GM23338 (cell line): ENCODE data around the gene CASS4. TPM values are rescaled to one million over a fixed set of nuclear protein-coding genes. Genes with fewer than 3 reads are reported as not detected.
"Not testable (repeated sequence)": the region's sequence is repeated elsewhere in the genome, so short reads cannot be mapped to it uniquely, and the experiment has no call there.

Source experiments
- ATAC-seq: fragments of 200-7000 bp; cut with Tn5 transposase; 3 replicates; pipeline ENCODE4 v1.9.1; 2020
- DNase-seq: peaks from one replicate; pipeline ENCODE4 v3.0.0-alpha.2; 2015; ENCODE audit warnings: low spot score
- H2AFZ ChIP-seq: fragments of 200-600 bp; sonication (generic); 2 replicates; pipeline ENCODE4 v1.8.0; 2016; ENCODE audit warnings: antibody characterized with exemption, mild to moderate bottlenecking, moderate library complexity
- H3F3A ChIP-seq: fragments of 200-600 bp; sonication (generic); replicated peaks from 2 replicates; pipeline ENCODE4 v1.8.0; 2017; ENCODE audit warnings: antibody characterized with exemption, mixed run types, low read depth
- H3K27ac ChIP-seq: fragments of 200-600 bp; sonication (generic); 2 replicates; pipeline ENCODE4 v1.6.1; 2016; ENCODE audit warnings: low read depth
- H3K27me3 ChIP-seq: fragments of 200-600 bp; sonication (generic); 2 replicates; pipeline ENCODE4 v1.8.0; 2016; ENCODE audit warnings: mild to moderate bottlenecking, mixed run types, moderate library complexity; ENCODE audit not compliant: insufficient read depth
- H3K36me3 ChIP-seq: fragments of 200-600 bp; sonication (generic); 2 replicates; pipeline ENCODE4 v1.8.0; 2016; ENCODE audit warnings: mild to moderate bottlenecking; ENCODE audit not compliant: insufficient read depth
- H3K4me1 ChIP-seq: fragments of 200-600 bp; sonication (generic); 2 replicates; pipeline ENCODE4 v1.8.0; 2016; ENCODE audit warnings: mild to moderate bottlenecking, moderate library complexity; ENCODE audit not compliant: insufficient read depth
- H3K4me2 ChIP-seq: fragments of 200-600 bp; sonication (generic); 2 replicates; pipeline ENCODE4 v1.7.1; 2017; ENCODE audit warnings: mixed run types
- H3K4me3 ChIP-seq: fragments of 200-600 bp; sonication (generic); 2 replicates; pipeline ENCODE4 v1.6.1; 2016; ENCODE audit warnings: mixed run types
- H3K79me2 ChIP-seq: fragments of 200-600 bp; sonication (generic); replicated peaks from 2 replicates; pipeline ENCODE4 v1.8.0; 2017; ENCODE audit warnings: mild to moderate bottlenecking; ENCODE audit not compliant: insufficient read depth
- H3K9me2 ChIP-seq: fragments of 200-600 bp; sonication (generic); 2 replicates; pipeline ENCODE4 v1.8.0; 2017; ENCODE audit not compliant: insufficient read depth
- H4K20me1 ChIP-seq: fragments of 200-600 bp; sonication (generic); replicated peaks from 2 replicates; pipeline ENCODE4 v1.8.0; 2017; ENCODE audit warnings: mild to moderate bottlenecking; ENCODE audit not compliant: insufficient read depth
- H3K27ac Mint-ChIP-seq: 2 replicates; pipeline ENCODE4 v1.8.0; 2020; ENCODE audit warnings: inconsistent platforms, mild to moderate bottlenecking, moderate library complexity, mixed read lengths
- H3K27me3 Mint-ChIP-seq: 3 replicates; pipeline ENCODE4 v1.8.0; 2022; ENCODE audit warnings: low read depth, mild to moderate bottlenecking, moderate library complexity, mixed read lengths, inconsistent platforms; ENCODE audit not compliant: insufficient read depth, poor library complexity
- H3K36me3 Mint-ChIP-seq: 3 replicates; pipeline ENCODE4 v1.8.0; 2021; ENCODE audit warnings: low read depth, mild to moderate bottlenecking, inconsistent platforms, moderate library complexity, mixed read lengths
- H3K4me1 Mint-ChIP-seq: 3 replicates; pipeline ENCODE4 v1.8.0; 2020; ENCODE audit warnings: mild to moderate bottlenecking, inconsistent platforms, mixed read lengths
- H3K4me3 Mint-ChIP-seq: 3 replicates; pipeline ENCODE4 v1.8.0; 2021; ENCODE audit warnings: moderate library complexity, mild to moderate bottlenecking, inconsistent platforms, mixed read lengths
- H3K9me3 Mint-ChIP-seq: 3 replicates; pipeline ENCODE4 v1.8.0; 2020; ENCODE audit warnings: moderate library complexity, mild to moderate bottlenecking, inconsistent platforms, mixed read lengths
- EZH2phosphoT487 ChIP-seq: fragments of 200-600 bp; sonication (generic); IDR thresholded peaks from one replicate; pipeline ENCODE4 v1.8.1; 2018; ENCODE audit warnings: antibody characterized with exemption; ENCODE audit not compliant: unreplicated experiment
- NANOG ChIP-seq: IDR thresholded peaks from 2 replicates; pipeline ENCODE4 v1.6.1; 2016; ENCODE audit warnings: antibody characterized with exemption, borderline replicate concordance
- POLR2AphosphoS5 ChIP-seq: IDR thresholded peaks from 2 replicates; pipeline ENCODE4 v1.6.1; 2016; ENCODE audit warnings: antibody characterized with exemption, low read depth
- ZNF114 ChIP-seq: fragments of 250-450 bp; sonication (Bioruptor Pico); IDR thresholded peaks from 2 replicates; pipeline ENCODE4 v1.5.0; 2020; ENCODE audit warnings: mild to moderate bottlenecking, moderate library complexity
- polyA plus RNA-seq: library from polyadenylated mRNA; unstranded; fragments of >200 nt; fragmentation: Nextera tagmentation; extraction: Ambion mirVana; gene quantifications from 2 replicates; pipeline ENCODE4 v1.2.1, GENCODE V29; 2016
- total RNA-seq: library from RNA; depleted of rRNA; stranded (reverse); fragments of >200 nt; shearing (Covaris generic); gene quantifications from 2 replicates; pipeline ENCODE4 v1.2.3, GENCODE V29; 2014
- TF ChIP-seq, protein P1 (sequence below): fragments of 250-450 bp; sonication (Bioruptor Pico); IDR thresholded peaks from 2 replicates; pipeline ENCODE4 v1.5.0; 2020; ENCODE audit warnings: mild to moderate bottlenecking, moderate library complexity
- TF ChIP-seq, protein P2 (sequence below): IDR thresholded peaks from 2 replicates; pipeline ENCODE4 v1.6.1; 2016; ENCODE audit warnings: antibody characterized with exemption

CASS4 gene
- total and polyA plus RNA-seq, 2 experiments from 2014 or later: not detected

DNA sequence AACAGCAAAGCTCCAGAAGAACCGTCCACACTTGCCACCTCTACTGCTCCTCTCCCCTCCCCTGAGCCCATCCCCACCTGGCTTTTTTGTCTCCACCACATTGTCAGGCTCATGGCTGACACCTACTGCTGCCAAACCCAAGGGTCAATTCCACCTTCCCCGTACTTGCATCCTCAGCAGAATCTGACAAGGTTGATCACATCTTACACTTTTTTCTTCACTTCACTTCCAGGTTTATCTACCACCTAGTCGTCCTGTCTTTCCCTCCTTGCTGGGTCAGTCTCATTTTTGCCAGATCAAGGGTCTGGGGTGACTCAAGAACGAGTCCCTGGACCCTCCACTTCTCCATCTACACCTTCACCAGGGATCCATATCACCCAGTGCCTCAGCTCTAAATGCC lies 23.2 kb upstream of the CASS4 start (continued):
- TF ChIP-seq, protein P1, sequence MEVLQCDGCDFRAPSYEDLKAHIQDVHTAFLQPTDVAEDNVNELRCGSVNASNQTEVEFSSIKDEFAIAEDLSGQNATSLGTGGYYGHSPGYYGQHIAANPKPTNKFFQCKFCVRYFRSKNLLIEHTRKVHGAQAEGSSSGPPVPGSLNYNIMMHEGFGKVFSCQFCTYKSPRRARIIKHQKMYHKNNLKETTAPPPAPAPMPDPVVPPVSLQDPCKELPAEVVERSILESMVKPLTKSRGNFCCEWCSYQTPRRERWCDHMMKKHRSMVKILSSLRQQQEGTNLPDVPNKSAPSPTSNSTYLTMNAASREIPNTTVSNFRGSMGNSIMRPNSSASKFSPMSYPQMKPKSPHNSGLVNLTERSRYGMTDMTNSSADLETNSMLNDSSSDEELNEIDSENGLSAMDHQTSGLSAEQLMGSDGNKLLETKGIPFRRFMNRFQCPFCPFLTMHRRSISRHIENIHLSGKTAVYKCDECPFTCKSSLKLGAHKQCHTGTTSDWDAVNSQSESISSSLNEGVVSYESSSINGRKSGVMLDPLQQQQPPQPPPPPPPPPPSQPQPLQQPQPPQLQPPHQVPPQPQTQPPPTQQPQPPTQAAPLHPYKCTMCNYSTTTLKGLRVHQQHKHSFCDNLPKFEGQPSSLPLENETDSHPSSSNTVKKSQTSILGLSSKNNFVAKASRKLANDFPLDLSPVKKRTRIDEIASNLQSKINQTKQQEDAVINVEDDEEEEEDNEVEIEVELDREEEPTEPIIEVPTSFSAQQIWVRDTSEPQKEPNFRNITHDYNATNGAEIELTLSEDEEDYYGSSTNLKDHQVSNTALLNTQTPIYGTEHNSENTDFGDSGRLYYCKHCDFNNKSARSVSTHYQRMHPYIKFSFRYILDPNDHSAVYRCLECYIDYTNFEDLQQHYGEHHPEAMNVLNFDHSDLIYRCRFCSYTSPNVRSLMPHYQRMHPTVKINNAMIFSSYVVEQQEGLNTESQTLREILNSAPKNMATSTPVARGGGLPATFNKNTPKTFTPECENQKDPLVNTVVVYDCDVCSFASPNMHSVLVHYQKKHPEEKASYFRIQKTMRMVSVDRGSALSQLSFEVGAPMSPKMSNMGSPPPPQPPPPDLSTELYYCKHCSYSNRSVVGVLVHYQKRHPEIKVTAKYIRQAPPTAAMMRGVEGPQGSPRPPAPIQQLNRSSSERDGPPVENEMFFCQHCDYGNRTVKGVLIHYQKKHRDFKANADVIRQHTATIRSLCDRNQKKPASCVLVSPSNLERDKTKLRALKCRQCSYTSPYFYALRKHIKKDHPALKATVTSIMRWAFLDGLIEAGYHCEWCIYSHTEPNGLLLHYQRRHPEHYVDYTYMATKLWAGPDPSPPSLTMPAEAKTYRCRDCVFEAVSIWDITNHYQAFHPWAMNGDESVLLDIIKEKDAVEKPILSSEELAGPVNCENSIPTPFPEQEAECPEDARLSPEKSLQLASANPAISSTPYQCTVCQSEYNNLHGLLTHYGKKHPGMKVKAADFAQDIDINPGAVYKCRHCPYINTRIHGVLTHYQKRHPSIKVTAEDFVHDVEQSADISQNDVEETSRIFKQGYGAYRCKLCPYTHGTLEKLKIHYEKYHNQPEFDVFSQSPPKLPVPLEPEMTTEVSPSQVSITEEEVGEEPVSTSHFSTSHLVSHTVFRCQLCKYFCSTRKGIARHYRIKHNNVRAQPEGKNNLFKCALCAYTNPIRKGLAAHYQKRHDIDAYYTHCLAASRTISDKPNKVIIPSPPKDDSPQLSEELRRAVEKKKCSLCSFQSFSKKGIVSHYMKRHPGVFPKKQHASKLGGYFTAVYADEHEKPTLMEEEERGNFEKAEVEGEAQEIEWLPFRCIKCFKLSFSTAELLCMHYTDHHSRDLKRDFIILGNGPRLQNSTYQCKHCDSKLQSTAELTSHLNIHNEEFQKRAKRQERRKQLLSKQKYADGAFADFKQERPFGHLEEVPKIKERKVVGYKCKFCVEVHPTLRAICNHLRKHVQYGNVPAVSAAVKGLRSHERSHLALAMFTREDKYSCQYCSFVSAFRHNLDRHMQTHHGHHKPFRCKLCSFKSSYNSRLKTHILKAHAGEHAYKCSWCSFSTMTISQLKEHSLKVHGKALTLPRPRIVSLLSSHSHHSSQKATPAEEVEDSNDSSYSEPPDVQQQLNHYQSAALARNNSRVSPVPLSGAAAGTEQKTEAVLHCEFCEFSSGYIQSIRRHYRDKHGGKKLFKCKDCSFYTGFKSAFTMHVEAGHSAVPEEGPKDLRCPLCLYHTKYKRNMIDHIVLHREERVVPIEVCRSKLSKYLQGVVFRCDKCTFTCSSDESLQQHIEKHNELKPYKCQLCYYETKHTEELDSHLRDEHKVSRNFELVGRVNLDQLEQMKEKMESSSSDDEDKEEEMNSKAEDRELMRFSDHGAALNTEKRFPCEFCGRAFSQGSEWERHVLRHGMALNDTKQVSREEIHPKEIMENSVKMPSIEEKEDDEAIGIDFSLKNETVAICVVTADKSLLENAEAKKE (CRISPR knock-in tag): no peak
- TF ChIP-seq POLR2AphosphoS5: no peak

DNA sequence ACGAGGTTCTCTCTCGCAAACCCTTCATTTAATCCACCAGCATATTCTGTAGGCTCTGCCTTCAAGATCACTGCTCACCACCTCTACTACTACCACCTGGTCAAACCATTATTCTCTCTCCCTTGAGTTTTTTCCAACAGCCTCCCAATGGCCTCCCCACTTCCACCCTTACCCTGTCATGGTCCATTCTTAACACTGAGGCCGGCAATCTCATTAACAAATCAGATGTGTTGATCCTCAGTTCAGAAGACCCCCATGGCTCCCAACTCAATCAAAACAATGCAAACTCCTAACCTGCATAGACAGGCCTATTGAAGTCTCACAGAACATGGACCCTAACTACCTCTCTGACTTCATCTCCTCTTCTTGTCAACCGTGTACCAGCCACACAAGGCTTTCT lies 22.3 kb upstream of the CASS4 start:
- Histone ChIP-seq H3K4me3 (no peak overlapping the region), H3K36me3 (peaks cover 43% of the 10 kb centered on the region), H3K27ac (no peak overlapping the region), H3K4me1 (peaks cover 15% of the 10 kb centered on the region), H3K27me3 (no peaks in the 10 kb centered on the region), H3K79me2 (peaks cover 91% of the 10 kb centered on the region), H4K20me1 (peaks cover 24% of the 10 kb centered on the region), H2AFZ (no peak overlapping the region), H3F3A (no peaks in the 10 kb centered on the region), H3K4me2 (0 out of 2 replicates have a peak overlapping the region, but pooled peaks have one; percentile 38), H3K9me2 (no peaks in the 10 kb centered on the region)
- Mint-ChIP-seq H3K4me3 (no peak overlapping the region; the same call in 2 of the 3 replicates), H3K36me3 (peaks cover 61% of the 10 kb centered on the region), H3K4me1 (peaks cover 9% of the 10 kb centered on the region), H3K27ac (no peak overlapping the region), H3K9me3 (no peaks in the 10 kb centered on the region; the same call in 2 of the 3 replicates), H3K27me3 (peaks cover 8% of the 10 kb centered on the region)
- DNase-seq (no peak), ATAC-seq (no peak)
- TF ChIP-seq, protein P2, sequence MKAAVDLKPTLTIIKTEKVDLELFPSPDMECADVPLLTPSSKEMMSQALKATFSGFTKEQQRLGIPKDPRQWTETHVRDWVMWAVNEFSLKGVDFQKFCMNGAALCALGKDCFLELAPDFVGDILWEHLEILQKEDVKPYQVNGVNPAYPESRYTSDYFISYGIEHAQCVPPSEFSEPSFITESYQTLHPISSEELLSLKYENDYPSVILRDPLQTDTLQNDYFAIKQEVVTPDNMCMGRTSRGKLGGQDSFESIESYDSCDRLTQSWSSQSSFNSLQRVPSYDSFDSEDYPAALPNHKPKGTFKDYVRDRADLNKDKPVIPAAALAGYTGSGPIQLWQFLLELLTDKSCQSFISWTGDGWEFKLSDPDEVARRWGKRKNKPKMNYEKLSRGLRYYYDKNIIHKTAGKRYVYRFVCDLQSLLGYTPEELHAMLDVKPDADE: no peak
- TF ChIP-seq NANOG: no peak
- TF ChIP-seq ZNF114 (CRISPR knock-in tag): no peak
- TF ChIP-seq EZH2phosphoT487: no peak

DNA sequence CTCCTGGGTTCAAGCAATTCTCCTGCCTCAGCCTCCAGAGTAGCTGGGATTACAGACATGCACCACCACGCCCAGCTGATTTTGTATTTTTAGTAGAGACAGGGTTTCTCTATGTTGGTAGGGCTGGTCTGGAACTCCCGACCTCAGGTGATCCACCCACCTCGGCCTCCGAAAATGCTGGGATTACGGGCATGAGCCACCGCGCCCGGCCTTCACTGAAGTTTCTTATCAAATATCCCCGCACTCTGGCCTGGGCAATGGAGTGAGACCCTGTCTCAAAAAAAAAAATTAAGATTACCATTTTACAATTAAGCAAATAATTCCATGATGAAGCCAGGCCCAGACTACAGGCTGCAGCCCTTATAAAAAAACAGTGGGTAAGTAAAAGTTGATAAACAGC lies 21.7 kb upstream of the CASS4 start:
- not testable (repeated sequence) for H3K9me3 Mint-ChIP-seq, ATAC-seq, H3K9me2 ChIP-seq, H3K27ac Mint-ChIP-seq, H3F3A ChIP-seq, DNase-seq, H3K27ac ChIP-seq, H3K4me3 Mint-ChIP-seq, H3K27me3 ChIP-seq, H3K4me1 Mint-ChIP-seq, H2AFZ ChIP-seq, H3K27me3 Mint-ChIP-seq
- Histone ChIP-seq H3K79me2 (peaks cover 91% of the 10 kb centered on the region), H3K4me1 (peaks cover 15% of the 10 kb centered on the region), H3K4me3 (peak overlapping the region; percentile 92), H4K20me1 (peaks cover 21% of the 10 kb centered on the region), H3K36me3 (peaks cover 38% of the 10 kb centered on the region), H3K4me2 (peak overlapping the region; percentile 88)
- peaks cover 61% of the 10 kb centered on the region for H3K36me3 Mint-ChIP-seq
